GM12878 (cell line): ENCODE measurements around the gene MYNN. TPM values are rescaled to one million over a fixed set of nuclear protein-coding genes. Genes with fewer than 3 reads are reported as not detected.

Experiments
- ATAC-seq: fragments of 200-7000 bp; cut with Tn5 transposase; 3 replicates; pipeline ENCODE4 v1.9.1; 2020; ENCODE audit warnings: mild to moderate bottlenecking, moderate library complexity
- BruUV-seq: library from RNA; stranded (reverse); fragments of 400-500 nt; replicated peaks from 2 replicates; lab custom pipeline; 2021; lab: Mats Ljungman, UMichigan
- CTCF ChIA-PET: fragments of 300-600 bp; sonication (Branson Sonifier 250); formaldehyde crosslinking; extraction: SDS; loops from one replicate; lab custom pipeline; 2021; ENCODE audit warnings: inconsistent platforms; lab: Yijun Ruan, JAX
- POLR2A ChIA-PET: fragments of 350-600 bp; formaldehyde crosslinking; extraction: SDS; loops from one replicate; lab custom pipeline; 2021; ENCODE audit warnings: inconsistent platforms; lab: Charles Lee
- RAD21 ChIA-PET: fragments of 300-600 bp; sonication (Branson Sonifier 250); formaldehyde crosslinking; loops from one replicate; lab custom pipeline; 2023; ENCODE audit warnings: antibody characterized with exemption; ENCODE audit not compliant: unreplicated experiment; lab: Charles Lee
- SMC1A ChIA-PET: fragments of 300-600 bp; sonication (Branson Sonifier 250); formaldehyde crosslinking; loops from one replicate; lab custom pipeline; 2023; ENCODE audit not compliant: unreplicated experiment, uncharacterized antibody; lab: Charles Lee
- DNase-seq: peaks from one replicate; pipeline ENCODE4 v3.0.0-alpha.2; 2011; ENCODE audit warnings: low read depth, low spot score
- FAIRE-seq: peaks from 3 replicates; lab custom pipeline; 2011; peaks lifted over from hg19 to GRCh38; lab: Jason Lieb, UNC
- H2AFZ ChIP-seq: 2 replicates; pipeline ENCODE4 v1.6.0; 2011; ENCODE audit warnings: low read depth, low read length, control low read depth; ENCODE audit not compliant: control insufficient read depth
- H3K27ac ChIP-seq: 2 replicates; pipeline ENCODE4 v1.5.1; 2011; ENCODE audit warnings: control low read depth; ENCODE audit not compliant: control insufficient read depth, insufficient read depth
- H3K27me3 ChIP-seq, 2 experiments: replicated peaks in 1 of 2; 2 replicates each; pipeline versions ENCODE4 v1.6.0 to v1.6.1; 2011; ENCODE audit warnings: low read length in 1 of 2; ENCODE audit not compliant: control insufficient read depth in 2 of 2, insufficient read depth in 2 of 2
- H3K36me3 ChIP-seq, 2 experiments: 2 replicates each; pipeline ENCODE4 v1.5.1; 2011; ENCODE audit warnings: low read length in 1 of 2; ENCODE audit not compliant: control insufficient read depth in 2 of 2, insufficient read depth in 2 of 2
- H3K4me1 ChIP-seq: 2 replicates; pipeline ENCODE4 v1.6.1; 2011; ENCODE audit warnings: mild to moderate bottlenecking, low read length, moderate library complexity, mixed read lengths; ENCODE audit not compliant: control insufficient read depth, insufficient read depth
- H3K4me2 ChIP-seq: 2 replicates; pipeline ENCODE4 v1.6.0; 2011; ENCODE audit warnings: control low read depth; ENCODE audit not compliant: control insufficient read depth, insufficient read depth
- H3K4me3 ChIP-seq: fragments of 200-600 bp; sonication (generic); 2 replicates; pipeline ENCODE4 v1.5.1; 2016
- H3K79me2 ChIP-seq: 2 replicates; pipeline ENCODE4 v1.6.0; 2011; ENCODE audit warnings: low read length; ENCODE audit not compliant: control insufficient read depth, insufficient read depth
- H3K9ac ChIP-seq: 2 replicates; pipeline ENCODE4 v1.8.0; 2011; ENCODE audit warnings: low read length, control low read depth, mixed read lengths; ENCODE audit not compliant: control insufficient read depth, insufficient read depth
- H3K9me3 ChIP-seq: replicated peaks from 3 replicates; pipeline ENCODE4 v1.5.1; 2011; ENCODE audit warnings: mild to moderate bottlenecking, low read length; ENCODE audit not compliant: control insufficient read depth, insufficient read depth
- H4K20me1 ChIP-seq: 2 replicates; pipeline ENCODE4 v1.6.0; 2011; ENCODE audit not compliant: control insufficient read depth, insufficient read depth
- BHLHE40 ChIP-seq, 2 experiments: fragments of 450-650 bp in 1 of 2; IDR thresholded peaks; 2 replicates each; pipeline ENCODE4 v1.6.1; 2011 to 2017; ENCODE audit warnings: low read depth in 2 of 2, borderline replicate concordance in 1 of 2, improper control_type of control experiment in 1 of 2, low read length in 1 of 2, mild to moderate bottlenecking in 1 of 2
- CHD1 ChIP-seq: IDR thresholded peaks from 2 replicates; pipeline ENCODE4 v1.6.1; 2012; ENCODE audit warnings: low read depth, low read length, improper control_type of control experiment
- CTCF ChIP-seq, 3 experiments: IDR thresholded peaks in 2 of 3; conservative IDR thresholded peaks in 1 of 3; 2 replicates each; pipeline ENCODE4 v1.5.1; 2011; ENCODE audit warnings: low read depth in 3 of 3, low read length in 3 of 3, mild to moderate bottlenecking in 3 of 3, control low read depth in 2 of 3, moderate library complexity in 2 of 3, inconsistent platforms in 1 of 3, mixed read lengths in 1 of 3; ENCODE audit not compliant: control insufficient read depth in 2 of 3, insufficient read depth in 1 of 3; ENCODE audit errors: extremely low read depth in 1 of 3
- DPF2 ChIP-seq: fragments of 450-650 bp; IDR thresholded peaks from 2 replicates; pipeline ENCODE4 v1.6.1; 2017; ENCODE audit warnings: mild to moderate bottlenecking
- EED ChIP-seq: sonication (generic); IDR thresholded peaks from 2 replicates; pipeline ENCODE4 v1.6.1; 2016; ENCODE audit warnings: antibody characterized with exemption, low read depth
- EGR1 ChIP-seq, 2 experiments: IDR thresholded peaks; 1 replicate in 1 of 2; 2 replicates in 1 of 2; pipeline ENCODE4 v1.6.1; 2011 to 2012; ENCODE audit warnings: low read depth in 2 of 2, low read length in 2 of 2, borderline replicate concordance in 1 of 2, mild to moderate bottlenecking in 1 of 2, moderate library complexity in 1 of 2
- ESRRA ChIP-seq: IDR thresholded peaks from 2 replicates; pipeline ENCODE4 v1.6.1; 2012; ENCODE audit warnings: mild to moderate bottlenecking, low read length, improper control_type of control experiment
- LARP7 ChIP-seq: fragments of 450-650 bp; IDR thresholded peaks from 2 replicates; pipeline ENCODE4 v1.6.1; 2017; ENCODE audit warnings: mild to moderate bottlenecking
- NFYB ChIP-seq: IDR thresholded peaks from 2 replicates; pipeline ENCODE4 v1.6.1; 2011; ENCODE audit warnings: low read depth, mild to moderate bottlenecking, low read length, improper control_type of control experiment, moderate library complexity; ENCODE audit not compliant: insufficient read depth
- POLR2AphosphoS2 ChIP-seq: IDR thresholded peaks from 2 replicates; pipeline ENCODE4 v1.6.1; 2011; ENCODE audit warnings: low read depth, mild to moderate bottlenecking, low read length, improper control_type of control experiment, moderate library complexity
- RCOR1 ChIP-seq: conservative IDR thresholded peaks from 2 replicates; pipeline ENCODE4 v1.6.1; 2012; ENCODE audit warnings: low read depth, low read length, improper control_type of control experiment
- WGBS: methylation state at CpG from one replicate; pipeline ENCODE4 v1.1.6; 2016; ENCODE audit warnings: low lambda C conversion rate; ENCODE audit not compliant: insufficient replicate concordance, insufficient coverage; ENCODE audit errors: missing lambda C conversion rate; 5-methylcytosine and 5-hydroxymethylcytosine counted together
- in situ Hi-C: fragments of 300-500 bp; cut with MboI; formaldehyde crosslinking; loops from 9 replicates; pipeline ENCODE4 v1.14.3; 2018; ENCODE audit warnings: mixed read lengths
- intact Hi-C: fragments of 100-400 bp; cut with micrococcal nuclease; formaldehyde crosslinking; loops from one replicate; pipeline ENCODE4 v1.14.2; 2022; ENCODE audit not compliant: unreplicated experiment
- polyA plus RNA-seq, 11 experiments: library from polyadenylated mRNA; depleted of rRNA in 4 of 11; unstranded in 6 of 11; stranded (reverse) in 5 of 11; fragments of >200 nt; fragmentation: Nextera tagmentation in 4 of 11; fragmentation: Illumina TruSeq in 1 of 11; extraction: Ambion mirVana in 4 of 11; extraction: Trizol in 1 of 11; gene quantifications; 1 replicate in 1 of 11; 2 replicates in 10 of 11; pipeline versions ENCODE4 v1.2.1 to v1.2.3, GENCODE V29; 2011 to 2016; ENCODE audit warnings: inconsistent platforms in 2 of 11, missing spikeins in 2 of 11, low read depth in 1 of 11
- total RNA-seq, 4 experiments: library from RNA; depleted of rRNA in 3 of 4; stranded (reverse); fragments of >200 nt in 3 of 4; fragmentation: Illumina TruSeq in 1 of 4; extraction: Trizol in 1 of 4; gene quantifications; 2 replicates each; pipeline versions ENCODE4 v1.2.1 to v1.2.3, GENCODE V29; 2013 to 2021
- TF ChIP-seq, protein P1 (sequence below): fragments of 450-650 bp; formaldehyde crosslinking; IDR thresholded peaks from 2 replicates; pipeline ENCODE4 v1.5.0; 2022; ENCODE audit warnings: mild to moderate bottlenecking, missing genetic modification characterization
- TF ChIP-seq, protein P2 (sequence below): fragments of 450-650 bp; IDR thresholded peaks from 2 replicates; pipeline ENCODE4 v1.6.1; 2016; ENCODE audit warnings: mild to moderate bottlenecking

The MYNN gene
- total and polyA plus RNA-seq, 10 of the 15 experiments (the other 5 are each of a cell fraction or from before 2014, with no cell fraction given) = 8.8 to 20.5 (median 15.8) TPM

DNA sequence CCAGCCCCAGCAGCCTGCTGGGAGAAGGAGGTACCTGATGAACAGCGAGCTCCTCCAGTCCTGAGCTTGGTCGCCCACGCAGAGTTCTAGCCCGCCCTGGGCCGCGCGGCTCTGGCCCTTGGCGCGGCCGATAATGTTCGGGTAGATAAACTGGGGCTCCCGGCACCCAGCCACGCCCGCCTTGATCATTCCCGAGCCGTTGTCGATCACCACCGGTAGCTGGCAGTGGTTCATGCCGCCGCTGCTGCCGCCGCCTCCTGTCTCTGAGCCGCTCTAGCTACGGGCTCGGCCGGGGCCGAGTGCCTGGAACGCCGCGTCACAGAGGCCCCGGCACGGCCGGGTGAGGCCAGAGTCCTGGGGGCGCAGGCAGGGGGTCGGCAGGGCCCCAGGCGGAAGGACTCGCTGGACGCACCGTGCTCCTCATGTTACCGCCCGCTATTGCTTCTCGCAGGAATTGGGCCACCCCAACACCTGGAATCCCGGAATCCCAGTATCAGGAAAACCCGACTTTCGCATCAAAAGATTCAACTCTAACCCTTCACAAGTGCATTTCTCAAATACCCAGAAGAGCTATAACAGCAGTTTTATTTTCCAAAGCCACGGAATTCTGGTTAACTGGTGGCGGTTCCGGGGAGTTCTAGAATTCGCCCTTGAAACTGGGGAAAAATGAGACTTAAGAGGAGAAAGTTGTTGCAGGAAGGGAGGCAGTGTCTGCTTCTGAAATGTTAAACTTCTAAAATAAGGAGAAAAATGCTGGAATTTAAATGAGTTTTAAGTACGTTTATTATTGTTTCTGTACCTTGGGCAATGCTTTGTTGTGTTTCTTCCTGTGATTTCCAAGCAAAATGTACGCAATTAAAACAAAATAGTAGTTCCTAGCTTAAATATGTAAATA is 3.7 kb upstream of the MYNN start, which contains the start of gene ACTRT3:
TSS of gene ACTRT3 (minus strand) at position 275 of the 895 bp plus-strand sequence. CDS start at position 234, 41 bp downstream.
- Histone ChIP-seq H3K79me2 (peaks cover 15% of the 10 kb centered on the region), H3K4me1 (no peaks in the 10 kb centered on the region), H3K4me2 (peak within 1 kb of the TSS; percentile 85), H3K9ac (peak within 1 kb of the TSS; percentile 80), H3K4me3 (peak within 1 kb of the TSS; percentile 61; the same call in 1 of the 2 replicates), H3K27ac (no peak within 1 kb of the TSS), H3K9me3 (no peaks in the 10 kb centered on the region; the same call in 2 of the 3 replicates), H2AFZ (peak within 1 kb of the TSS; percentile 83), H3K27me3 (no peaks in the 10 kb centered on the region), H3K36me3 (no peaks in the 10 kb centered on the region), H4K20me1 (no peaks in the 10 kb centered on the region)
- 2% methylated on average over 47 of the region's 51 CpGs for WGBS
- BruUV-seq = no TSS peak
- FAIRE-seq (peak; percentile 18), DNase-seq (no peak), ATAC-seq (peak; percentile 11)
- ChIA-PET SMC1A (interaction anchor here (0.7 kb wide), 1 partner anchor 16 kb away, joined by 3 read pairs; no protein-coding TSS in a partner anchor), POLR2A (interaction anchor here (0.5 to 1.3 kb wide), 6 partner anchors 15 to 1103 kb away, joined by 3 to 9 read pairs (median 6); partner anchors contain the start of gene SEC62), RAD21 (interaction anchor here (1.0 to 1.5 kb wide), 2 partner anchors 11 to 198 kb away, joined by 3 read pairs; no protein-coding TSS in a partner anchor), CTCF (no interaction called here)
- intact Hi-C loops (loop anchor here (5.0 kb wide), 3 partner anchors 163 to 1098 kb away; partner anchors contain the start of gene SKIL), in situ Hi-C loops (no loop called here)
- TF ChIP-seq LARP7 (0 out of 2 replicates have a peak, but pooled peaks have one; percentile 52), BHLHE40 (IDR thresholded peaks at IDR 0.05; ENCODE audit: borderline replicate concordance in 1 of 2, low read depth in 2 of 2, low read length in 1 of 2) (peak in 1 of 2 experiments; percentile 19; a peak in 1 of 4 replicates), EED (peak; percentile 75), EGR1 (IDR thresholded peaks at IDR 0.05; ENCODE audit: borderline replicate concordance in 1 of 2, low read depth in 2 of 2, low read length in 2 of 2) (peak in 1 of 2 experiments; percentile 94; a peak in 2 of 3 replicates), POLR2AphosphoS2 (no peak), CHD1 (no peak), ESRRA (no peak), DPF2 (0 out of 2 replicates have a peak, but pooled peaks have one; percentile 14), RCOR1 (no peak), NFYB (no peak), CTCF (IDR thresholded peaks at IDR 0.05 in 2 of 3, conservative IDR thresholded peaks at IDR 0.05 in 1 of 3; ENCODE audit: control insufficient read depth in 2 of 3, extremely low read depth in 1 of 3, insufficient read depth in 1 of 3, low read depth in 3 of 3, low read length in 3 of 3) (no peak)
- TF ChIP-seq, protein P1, sequence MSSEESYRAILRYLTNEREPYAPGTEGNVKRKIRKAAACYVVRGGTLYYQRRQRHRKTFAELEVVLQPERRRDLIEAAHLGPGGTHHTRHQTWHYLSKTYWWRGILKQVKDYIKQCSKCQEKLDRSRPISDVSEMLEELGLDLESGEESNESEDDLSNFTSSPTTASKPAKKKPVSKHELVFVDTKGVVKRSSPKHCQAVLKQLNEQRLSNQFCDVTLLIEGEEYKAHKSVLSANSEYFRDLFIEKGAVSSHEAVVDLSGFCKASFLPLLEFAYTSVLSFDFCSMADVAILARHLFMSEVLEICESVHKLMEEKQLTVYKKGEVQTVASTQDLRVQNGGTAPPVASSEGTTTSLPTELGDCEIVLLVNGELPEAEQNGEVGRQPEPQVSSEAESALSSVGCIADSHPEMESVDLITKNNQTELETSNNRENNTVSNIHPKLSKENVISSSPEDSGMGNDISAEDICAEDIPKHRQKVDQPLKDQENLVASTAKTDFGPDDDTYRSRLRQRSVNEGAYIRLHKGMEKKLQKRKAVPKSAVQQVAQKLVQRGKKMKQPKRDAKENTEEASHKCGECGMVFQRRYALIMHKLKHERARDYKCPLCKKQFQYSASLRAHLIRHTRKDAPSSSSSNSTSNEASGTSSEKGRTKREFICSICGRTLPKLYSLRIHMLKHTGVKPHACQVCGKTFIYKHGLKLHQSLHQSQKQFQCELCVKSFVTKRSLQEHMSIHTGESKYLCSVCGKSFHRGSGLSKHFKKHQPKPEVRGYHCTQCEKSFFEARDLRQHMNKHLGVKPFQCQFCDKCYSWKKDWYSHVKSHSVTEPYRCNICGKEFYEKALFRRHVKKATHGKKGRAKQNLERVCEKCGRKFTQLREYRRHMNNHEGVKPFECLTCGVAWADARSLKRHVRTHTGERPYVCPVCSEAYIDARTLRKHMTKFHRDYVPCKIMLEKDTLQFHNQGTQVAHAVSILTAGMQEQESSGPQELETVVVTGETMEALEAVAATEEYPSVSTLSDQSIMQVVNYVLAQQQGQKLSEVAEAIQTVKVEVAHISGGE (CRISPR knock-in tag) = no peak
- TF ChIP-seq, protein P2, sequence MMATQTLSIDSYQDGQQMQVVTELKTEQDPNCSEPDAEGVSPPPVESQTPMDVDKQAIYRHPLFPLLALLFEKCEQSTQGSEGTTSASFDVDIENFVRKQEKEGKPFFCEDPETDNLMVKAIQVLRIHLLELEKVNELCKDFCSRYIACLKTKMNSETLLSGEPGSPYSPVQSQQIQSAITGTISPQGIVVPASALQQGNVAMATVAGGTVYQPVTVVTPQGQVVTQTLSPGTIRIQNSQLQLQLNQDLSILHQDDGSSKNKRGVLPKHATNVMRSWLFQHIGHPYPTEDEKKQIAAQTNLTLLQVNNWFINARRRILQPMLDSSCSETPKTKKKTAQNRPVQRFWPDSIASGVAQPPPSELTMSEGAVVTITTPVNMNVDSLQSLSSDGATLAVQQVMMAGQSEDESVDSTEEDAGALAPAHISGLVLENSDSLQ = peak; percentile 66
